K562 treated with DMSO at 1 percent for 48 hours (cell line): ENCODE data around the gene BEND2. TPM values are rescaled to one million over a fixed set of nuclear protein-coding genes. Genes with fewer than 3 reads are reported as not detected.

Experiments
- total RNA-seq: library from RNA; unstranded; fragments of 300-600 nt; gene quantifications from 2 replicates; pipeline ENCODE4 v1.2.3, GENCODE V29; 2022; ENCODE audit warnings: low replicate concordance; ENCODE audit errors: extremely low read depth

BEND2 gene
- not detected in 2 replicates for total RNA-seq

DNA sequence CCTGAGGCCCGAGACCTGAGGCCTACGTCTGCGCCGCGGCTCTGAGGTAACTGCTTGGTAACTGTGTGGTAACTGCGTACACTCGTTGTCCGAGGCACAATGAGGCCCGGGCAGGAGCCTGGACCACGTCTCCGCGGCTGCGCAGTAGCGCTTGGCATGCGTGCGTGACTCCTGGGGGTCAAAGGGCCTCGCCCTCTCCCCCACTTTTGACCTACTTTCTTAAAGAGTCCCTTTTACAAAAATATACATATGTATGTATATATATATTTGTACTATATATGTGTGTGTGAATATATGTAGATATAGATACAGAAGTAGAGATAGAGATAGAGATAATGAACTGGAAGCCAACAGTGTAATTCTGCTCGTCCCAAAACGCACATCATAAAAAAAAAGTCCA, at the start of gene BEND2:
Gene BEND2 (minus strand): TSS at position 101 of the 400 bp plus-strand sequence. CDS start 136 bp downstream, outside the sequence.

Other genes with a start within 250 kb of the BEND2 start
- not detected in 2 replicates for gene SCML2, start 133.8 kb upstream of the BEND2 start, total RNA-seq
- gene CDKL5, start 204.7 kb upstream of the BEND2 start, total RNA-seq: not detected in 2 replicates